GM12874 (cell line): ENCODE results near the gene OPCML.

Experiments
- TF ChIP-seq, protein P1 (sequence below): IDR thresholded peaks from 2 replicates; pipeline ENCODE4 v1.5.1; 2011; ENCODE audit warnings: low read depth, mild to moderate bottlenecking, control low read depth, low read length, moderate library complexity; ENCODE audit not compliant: insufficient read depth

OPCML gene

DNA sequence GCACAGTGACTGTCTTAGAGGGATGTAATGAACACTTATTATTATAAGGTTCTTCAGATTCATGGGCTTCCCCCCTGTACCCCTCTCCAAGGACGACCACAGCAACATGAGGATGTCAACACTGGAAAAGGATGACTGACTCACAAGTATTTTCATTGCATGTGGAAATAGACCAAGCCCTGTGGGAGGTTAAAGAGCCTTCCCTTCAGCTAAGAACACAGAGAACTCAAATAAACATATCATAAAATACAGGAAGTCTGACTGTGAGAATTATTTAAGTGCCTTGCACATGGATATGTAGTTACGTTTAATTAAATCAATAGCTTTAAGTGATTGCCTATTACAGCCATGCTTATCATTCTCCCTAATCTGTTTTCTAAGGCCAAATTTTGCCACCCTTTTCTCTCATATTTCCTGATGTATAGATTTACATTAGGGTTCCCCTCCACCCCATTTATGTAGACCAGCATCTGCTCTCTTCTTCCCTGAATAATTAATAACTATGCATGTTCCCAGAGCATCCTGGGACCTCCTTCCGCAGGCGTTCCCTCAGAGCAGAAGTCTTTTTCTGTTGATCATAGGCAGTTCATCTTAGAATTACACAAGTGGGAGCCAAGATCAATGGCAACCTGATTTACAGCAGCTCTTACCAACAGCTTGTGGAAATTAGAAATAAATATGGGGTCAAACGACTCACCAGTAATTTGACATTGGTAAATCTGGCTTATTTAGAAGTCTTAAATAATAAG lies 226.9 kb downstream of the OPCML start:
- TF ChIP-seq, protein P1, sequence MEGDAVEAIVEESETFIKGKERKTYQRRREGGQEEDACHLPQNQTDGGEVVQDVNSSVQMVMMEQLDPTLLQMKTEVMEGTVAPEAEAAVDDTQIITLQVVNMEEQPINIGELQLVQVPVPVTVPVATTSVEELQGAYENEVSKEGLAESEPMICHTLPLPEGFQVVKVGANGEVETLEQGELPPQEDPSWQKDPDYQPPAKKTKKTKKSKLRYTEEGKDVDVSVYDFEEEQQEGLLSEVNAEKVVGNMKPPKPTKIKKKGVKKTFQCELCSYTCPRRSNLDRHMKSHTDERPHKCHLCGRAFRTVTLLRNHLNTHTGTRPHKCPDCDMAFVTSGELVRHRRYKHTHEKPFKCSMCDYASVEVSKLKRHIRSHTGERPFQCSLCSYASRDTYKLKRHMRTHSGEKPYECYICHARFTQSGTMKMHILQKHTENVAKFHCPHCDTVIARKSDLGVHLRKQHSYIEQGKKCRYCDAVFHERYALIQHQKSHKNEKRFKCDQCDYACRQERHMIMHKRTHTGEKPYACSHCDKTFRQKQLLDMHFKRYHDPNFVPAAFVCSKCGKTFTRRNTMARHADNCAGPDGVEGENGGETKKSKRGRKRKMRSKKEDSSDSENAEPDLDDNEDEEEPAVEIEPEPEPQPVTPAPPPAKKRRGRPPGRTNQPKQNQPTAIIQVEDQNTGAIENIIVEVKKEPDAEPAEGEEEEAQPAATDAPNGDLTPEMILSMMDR: no peak

DNA sequence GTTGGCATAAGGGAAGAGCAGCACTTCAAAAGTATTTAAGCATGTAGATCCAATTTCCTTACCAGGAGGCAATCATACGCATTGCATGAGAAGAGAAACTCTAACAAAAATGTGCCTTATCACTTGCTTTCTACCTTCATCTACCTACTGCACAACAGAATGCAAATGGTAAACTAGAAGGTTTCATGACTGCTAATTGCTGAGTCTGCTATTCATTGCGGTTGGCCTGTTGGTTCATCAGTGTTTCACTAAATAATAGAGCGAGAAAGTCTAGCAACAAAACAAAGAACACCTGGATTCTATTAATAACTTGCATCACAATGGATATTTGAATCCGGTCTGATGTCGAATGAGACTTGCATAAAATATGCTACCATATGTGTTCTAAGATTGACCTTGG lies 229.0 kb downstream of the OPCML start:
- TF ChIP-seq, protein P1: no peak

DNA sequence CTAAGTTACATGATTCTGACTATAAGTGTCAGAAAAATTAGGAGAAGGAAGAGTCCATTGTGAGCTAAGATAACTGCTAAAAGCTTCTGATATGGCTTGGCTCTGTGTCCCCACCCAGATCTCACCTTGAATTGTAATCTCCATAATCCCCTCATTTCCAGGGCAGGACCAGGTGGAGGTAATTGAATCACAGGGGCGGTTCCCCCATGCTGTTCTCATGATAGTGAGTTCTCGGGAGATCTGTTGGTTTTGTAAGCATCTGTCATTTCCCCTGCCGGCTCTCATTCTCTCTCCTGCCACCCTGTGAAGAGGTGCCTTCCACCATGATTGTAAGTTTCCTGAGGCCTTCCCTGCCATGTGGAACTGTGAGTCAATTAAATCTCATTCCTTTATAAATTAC lies 230.2 kb downstream of the OPCML start:
- TF ChIP-seq, protein P1: no peak

DNA sequence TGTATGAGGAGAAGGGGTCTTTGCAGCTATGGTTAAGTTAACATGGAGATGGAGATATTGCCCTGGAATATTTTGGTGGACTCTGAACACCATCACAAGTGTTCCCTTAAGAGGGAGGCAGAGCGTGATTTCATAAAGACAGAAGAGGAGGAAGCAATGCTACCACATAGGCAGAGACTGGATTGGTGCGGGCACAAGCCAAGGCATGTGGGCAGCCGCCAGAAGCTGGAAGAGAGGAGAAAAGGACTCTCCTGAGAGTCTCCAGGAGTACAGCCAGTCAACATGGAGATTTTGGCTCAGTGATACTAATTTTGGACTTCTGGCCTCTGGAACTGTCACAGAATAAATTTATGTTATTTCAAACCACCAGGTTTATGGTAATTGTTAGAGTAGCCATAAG lies 231.6 kb downstream of the OPCML start:
- TF ChIP-seq, protein P1: no peak

DNA sequence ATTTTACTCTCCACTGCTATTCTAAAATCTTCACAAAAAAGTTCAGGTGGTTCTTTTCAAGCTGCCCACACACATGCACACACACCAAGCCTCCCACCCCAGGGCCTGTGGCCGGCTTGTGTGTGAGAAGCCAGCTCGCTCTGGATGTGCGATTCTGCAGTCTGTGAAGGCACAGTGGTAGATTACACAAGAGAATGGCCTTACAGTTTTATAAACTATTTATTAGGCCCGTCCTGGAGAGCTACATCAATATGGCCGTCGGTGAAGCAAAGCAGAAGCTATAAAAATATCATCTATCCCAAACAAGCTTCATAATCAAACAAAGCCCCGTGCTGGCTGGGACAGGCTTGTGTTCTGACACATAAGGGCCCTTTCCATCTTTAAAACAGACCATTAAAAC lies 240.5 kb downstream of the OPCML start:
- TF ChIP-seq, protein P1: no peak

DNA sequence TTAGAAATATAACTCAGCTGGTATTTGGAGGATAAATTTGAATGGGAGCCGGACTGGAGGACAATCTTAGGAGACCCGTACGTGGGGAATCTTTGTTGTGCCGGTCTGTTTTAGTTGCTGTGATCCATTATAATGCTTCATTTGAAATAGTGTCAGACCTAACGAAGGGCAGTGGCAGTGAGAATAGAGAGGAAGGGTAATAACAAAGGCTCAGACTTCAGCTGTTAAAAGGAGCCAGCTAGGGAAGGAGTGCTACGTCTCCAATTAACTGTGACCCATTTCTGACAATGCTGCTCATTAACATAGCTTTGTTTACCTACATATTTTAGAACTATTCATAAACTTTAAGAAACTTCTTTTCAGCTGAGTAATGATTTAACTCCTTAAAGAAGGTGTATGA lies 246.9 kb downstream of the OPCML start:
- TF ChIP-seq, protein P1: no peak

DNA sequence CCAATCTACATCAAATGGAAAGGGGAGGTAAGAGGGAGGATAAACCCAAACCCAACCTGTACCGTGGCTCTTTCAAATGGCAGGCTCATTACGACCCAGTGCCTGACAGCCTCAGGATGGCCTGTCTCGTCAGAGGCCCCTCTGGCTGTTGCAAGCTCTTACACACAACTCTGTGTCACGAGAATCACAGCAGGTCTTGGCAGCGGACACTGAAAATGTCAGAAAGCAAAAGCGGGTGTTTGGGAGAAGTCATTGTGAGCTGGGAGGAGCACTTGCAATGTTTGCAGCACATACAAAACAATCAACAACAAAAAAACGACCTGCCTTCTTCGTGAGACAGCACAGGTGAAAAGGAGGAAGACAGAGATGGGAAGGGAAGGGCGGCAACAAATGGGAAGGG lies 248.1 kb downstream of the OPCML start:
- TF ChIP-seq, protein P1: no peak
